ENCODE results near the gene PI4KA.

DNA sequence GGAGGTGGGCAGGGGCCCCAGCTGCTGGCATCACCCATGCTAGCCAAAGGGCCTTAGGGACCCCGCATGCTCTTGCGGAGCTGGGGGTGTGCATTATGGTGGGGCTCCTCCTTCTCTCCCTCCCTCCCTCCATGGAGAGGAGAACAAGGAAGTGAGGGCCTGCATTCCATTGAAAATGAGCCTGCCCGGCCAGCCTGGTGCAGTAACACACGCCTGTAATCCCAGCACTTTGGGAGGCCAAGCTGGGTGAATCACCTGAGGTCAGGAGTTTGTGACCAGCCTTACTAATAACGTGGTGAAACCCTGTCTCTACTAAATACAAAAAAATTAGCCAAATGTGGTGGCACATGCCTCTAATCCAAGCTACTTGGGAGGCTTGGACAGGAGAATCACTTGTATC, 22.6 kb upstream of the PI4KA start:
- TF ChIP-seq POLR2AphosphoS5 (IDR thresholded peaks at IDR 0.05; ENCODE audit: low read depth, low read length) = no peak
- TF ChIP-seq, protein P1, sequence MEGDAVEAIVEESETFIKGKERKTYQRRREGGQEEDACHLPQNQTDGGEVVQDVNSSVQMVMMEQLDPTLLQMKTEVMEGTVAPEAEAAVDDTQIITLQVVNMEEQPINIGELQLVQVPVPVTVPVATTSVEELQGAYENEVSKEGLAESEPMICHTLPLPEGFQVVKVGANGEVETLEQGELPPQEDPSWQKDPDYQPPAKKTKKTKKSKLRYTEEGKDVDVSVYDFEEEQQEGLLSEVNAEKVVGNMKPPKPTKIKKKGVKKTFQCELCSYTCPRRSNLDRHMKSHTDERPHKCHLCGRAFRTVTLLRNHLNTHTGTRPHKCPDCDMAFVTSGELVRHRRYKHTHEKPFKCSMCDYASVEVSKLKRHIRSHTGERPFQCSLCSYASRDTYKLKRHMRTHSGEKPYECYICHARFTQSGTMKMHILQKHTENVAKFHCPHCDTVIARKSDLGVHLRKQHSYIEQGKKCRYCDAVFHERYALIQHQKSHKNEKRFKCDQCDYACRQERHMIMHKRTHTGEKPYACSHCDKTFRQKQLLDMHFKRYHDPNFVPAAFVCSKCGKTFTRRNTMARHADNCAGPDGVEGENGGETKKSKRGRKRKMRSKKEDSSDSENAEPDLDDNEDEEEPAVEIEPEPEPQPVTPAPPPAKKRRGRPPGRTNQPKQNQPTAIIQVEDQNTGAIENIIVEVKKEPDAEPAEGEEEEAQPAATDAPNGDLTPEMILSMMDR (IDR thresholded peaks at IDR 0.05) = no peak
- TF ChIP-seq, protein P2, sequence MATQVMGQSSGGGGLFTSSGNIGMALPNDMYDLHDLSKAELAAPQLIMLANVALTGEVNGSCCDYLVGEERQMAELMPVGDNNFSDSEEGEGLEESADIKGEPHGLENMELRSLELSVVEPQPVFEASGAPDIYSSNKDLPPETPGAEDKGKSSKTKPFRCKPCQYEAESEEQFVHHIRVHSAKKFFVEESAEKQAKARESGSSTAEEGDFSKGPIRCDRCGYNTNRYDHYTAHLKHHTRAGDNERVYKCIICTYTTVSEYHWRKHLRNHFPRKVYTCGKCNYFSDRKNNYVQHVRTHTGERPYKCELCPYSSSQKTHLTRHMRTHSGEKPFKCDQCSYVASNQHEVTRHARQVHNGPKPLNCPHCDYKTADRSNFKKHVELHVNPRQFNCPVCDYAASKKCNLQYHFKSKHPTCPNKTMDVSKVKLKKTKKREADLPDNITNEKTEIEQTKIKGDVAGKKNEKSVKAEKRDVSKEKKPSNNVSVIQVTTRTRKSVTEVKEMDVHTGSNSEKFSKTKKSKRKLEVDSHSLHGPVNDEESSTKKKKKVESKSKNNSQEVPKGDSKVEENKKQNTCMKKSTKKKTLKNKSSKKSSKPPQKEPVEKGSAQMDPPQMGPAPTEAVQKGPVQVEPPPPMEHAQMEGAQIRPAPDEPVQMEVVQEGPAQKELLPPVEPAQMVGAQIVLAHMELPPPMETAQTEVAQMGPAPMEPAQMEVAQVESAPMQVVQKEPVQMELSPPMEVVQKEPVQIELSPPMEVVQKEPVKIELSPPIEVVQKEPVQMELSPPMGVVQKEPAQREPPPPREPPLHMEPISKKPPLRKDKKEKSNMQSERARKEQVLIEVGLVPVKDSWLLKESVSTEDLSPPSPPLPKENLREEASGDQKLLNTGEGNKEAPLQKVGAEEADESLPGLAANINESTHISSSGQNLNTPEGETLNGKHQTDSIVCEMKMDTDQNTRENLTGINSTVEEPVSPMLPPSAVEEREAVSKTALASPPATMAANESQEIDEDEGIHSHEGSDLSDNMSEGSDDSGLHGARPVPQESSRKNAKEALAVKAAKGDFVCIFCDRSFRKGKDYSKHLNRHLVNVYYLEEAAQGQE (IDR thresholded peaks at IDR 0.05; ENCODE audit: insufficient read depth in 1 of 2, low read depth in 2 of 2, low read length in 1 of 2) = no peak
- no peak for TF ChIP-seq TCF7L2 (IDR thresholded peaks at IDR 0.05; ENCODE audit: low read depth, low read length)
- no peak for TF ChIP-seq SIN3A (IDR thresholded peaks at IDR 0.05; ENCODE audit: borderline replicate concordance, insufficient read depth, low read depth, low read length)
